GM10266 (cell line): ENCODE data around the gene CCDC27.

Experiments
- DNase-seq: peaks from one replicate; pipeline ENCODE4 v3.0.0; 2012; ENCODE audit errors: extremely low spot score
- CTCF ChIP-seq: IDR thresholded peaks from 2 replicates; pipeline ENCODE4 v1.5.1; 2012; ENCODE audit warnings: mild to moderate bottlenecking, low read depth; ENCODE audit not compliant: control insufficient read depth, insufficient read depth; ENCODE audit errors: missing control alignments

Gene CCDC27

DNA sequence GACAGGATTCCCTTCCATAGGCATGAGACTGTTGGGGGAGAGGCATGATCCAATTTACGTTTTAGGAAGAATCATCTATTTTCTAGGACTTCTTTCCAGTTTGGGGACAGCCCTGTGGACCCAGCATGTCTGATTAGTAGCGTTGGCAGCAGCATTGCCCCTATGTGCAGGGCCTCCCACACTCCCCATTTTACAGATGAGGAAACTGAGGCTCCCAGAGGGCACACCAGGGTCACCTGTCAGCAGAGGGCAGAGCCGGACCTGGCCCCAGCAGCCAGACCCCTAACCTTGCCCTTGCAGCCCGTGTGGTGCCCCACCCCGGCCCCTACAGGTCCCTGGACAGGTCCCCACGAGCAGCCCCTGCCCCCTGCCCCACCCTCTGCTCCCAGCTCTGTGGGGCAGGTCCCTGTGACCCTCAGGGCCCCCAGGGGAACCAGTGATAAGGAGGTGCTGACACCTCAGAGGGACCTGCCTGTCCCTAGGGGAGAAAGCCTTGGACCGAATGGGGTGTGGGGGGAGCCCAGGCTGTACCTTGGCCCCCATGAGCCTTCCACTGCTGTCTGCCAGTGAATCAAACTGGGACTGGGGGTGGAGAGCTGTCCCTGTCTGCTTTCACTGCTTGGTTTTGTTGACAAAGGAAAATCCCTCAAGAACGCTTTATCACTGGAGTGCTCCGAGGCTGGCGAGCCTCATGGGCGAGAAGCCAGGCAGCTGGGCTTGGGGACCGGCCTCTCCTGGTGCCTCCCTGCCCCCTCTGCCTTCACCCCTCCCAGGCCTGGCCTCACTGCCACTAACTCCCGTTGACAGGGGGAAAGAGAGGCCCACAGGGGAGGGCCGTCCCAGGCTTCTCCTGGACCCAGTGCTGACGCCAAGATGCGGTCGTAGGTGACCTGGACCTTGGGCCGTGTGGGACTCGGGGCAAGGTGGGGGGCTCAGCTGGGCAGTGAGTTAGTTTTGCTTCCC lies 39.4 kb upstream of the CCDC27 start:
- TF ChIP-seq CTCF = no peak
- no peak for DNase-seq

- no peak for DNase-seq
Observed at GRCh38 chr1:3713840-3714239, 38.4 kb upstream of the CCDC27 start.

GRCh38 chr1:3714284-3714741 lies 37.9 kb upstream of the CCDC27 start:
- no peak for TF ChIP-seq CTCF
- DNase-seq = no peak

More at GRCh38 chr1:3713840-3714239, 38.4 kb upstream of the CCDC27 start:
- no peak for TF ChIP-seq CTCF

GRCh38 chr1:3714814-3715213 lies 37.4 kb upstream of the CCDC27 start:
- no peak for TF ChIP-seq CTCF
- DNase-seq = no peak

DNA sequence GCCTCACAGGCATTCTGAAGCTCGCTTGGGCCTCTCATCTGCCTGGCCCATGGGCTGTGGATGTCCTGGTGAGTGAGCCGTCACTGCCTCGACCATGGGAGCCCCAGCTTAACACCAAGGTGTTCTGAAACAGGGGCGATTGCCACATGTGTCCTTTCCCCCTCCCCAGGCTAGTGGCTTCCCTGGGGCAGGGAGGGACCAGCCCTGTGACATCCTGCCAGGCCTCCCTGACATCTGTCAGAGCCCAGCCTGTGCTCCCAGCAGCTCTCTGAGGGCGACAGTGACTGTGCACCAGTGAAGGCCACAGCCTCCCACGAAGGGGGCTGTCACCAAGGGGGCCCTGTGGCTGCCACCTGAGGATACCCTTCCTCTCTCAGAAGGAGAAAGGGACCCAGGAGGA lies 35.9 kb upstream of the CCDC27 start:
- TF ChIP-seq CTCF = no peak

GRCh38 chr1:3717041-3717714 lies 35.1 kb upstream of the CCDC27 start:
- no peak for DNase-seq
- TF ChIP-seq CTCF = no peak

More for the DNA sequence above, 35.9 kb upstream of the CCDC27 start:
- no peak for DNase-seq
